Measurements from ENCODE around the gene VANGL2. TPM values are rescaled to one million over a fixed set of nuclear protein-coding genes. Genes with fewer than 3 reads are reported as not detected.

Gene VANGL2
- 0.02 and 0.05 TPM in 2 replicates for total RNA-seq

- H3K27ac Mint-ChIP-seq = no peak within 1 kb of the TSS
- intact Hi-C loops (cut with micrococcal nuclease) = no loop called here
- H3K4me3 Mint-ChIP-seq = peak within 1 kb of the TSS; percentile 42
- no peaks in the 10 kb centered on the region for H3K9me3 Mint-ChIP-seq
- no peaks in the 10 kb centered on the region for H3K4me1 Mint-ChIP-seq
- H3K27me3 Mint-ChIP-seq = peaks cover 54% of the 10 kb centered on the region
- no peaks in the 10 kb centered on the region for H3K36me3 Mint-ChIP-seq (ENCODE audit: low read depth)
- peak; percentile 85 for DNase-seq
Observed at GRCh38 chr1:160400223-160400645, at the start of gene VANGL2. Gene VANGL2, plus strand, starts transcription at chr1:160400564. Its CDS starts 15,274 bp downstream, at chr1:160415838.

GRCh38 chr1:160351629-160352028 lies 48.7 kb upstream of the VANGL2 start:
- Mint-ChIP-seq H3K4me1 (peaks cover 11% of the 10 kb centered on the region), H3K4me3 (no peak overlapping the region), H3K27me3 (no peaks in the 10 kb centered on the region), H3K27ac (no peak overlapping the region), H3K36me3 (ENCODE audit: low read depth) (peaks cover 62% of the 10 kb centered on the region), H3K9me3 (no peaks in the 10 kb centered on the region)
- no peak for DNase-seq
- intact Hi-C loops (cut with micrococcal nuclease) = no loop called here

- intact Hi-C loops (cut with micrococcal nuclease) = no loop called here
- Mint-ChIP-seq H3K27ac (no peak overlapping the region), H3K27me3 (no peaks in the 10 kb centered on the region)
Observed at GRCh38 chr1:160352555-160352954, 47.8 kb upstream of the VANGL2 start.

GRCh38 chr1:160353223-160353622 lies 47.1 kb upstream of the VANGL2 start:
- H3K36me3 Mint-ChIP-seq (ENCODE audit: low read depth) = peaks cover 70% of the 10 kb centered on the region
- H3K4me3 Mint-ChIP-seq = no peak overlapping the region
- H3K27ac Mint-ChIP-seq = no peak overlapping the region
- H3K27me3 Mint-ChIP-seq = no peaks in the 10 kb centered on the region
- no peaks in the 10 kb centered on the region for H3K9me3 Mint-ChIP-seq
- DNase-seq = no peak
- intact Hi-C loops (cut with micrococcal nuclease) = no loop called here
- H3K4me1 Mint-ChIP-seq = peaks cover 5% of the 10 kb centered on the region

More at GRCh38 chr1:160352555-160352954, 47.8 kb upstream of the VANGL2 start:
- no peak for DNase-seq
- H3K9me3 Mint-ChIP-seq = no peaks in the 10 kb centered on the region
- H3K4me1 Mint-ChIP-seq = peaks cover 5% of the 10 kb centered on the region
- H3K36me3 Mint-ChIP-seq (ENCODE audit: low read depth) = peaks cover 66% of the 10 kb centered on the region
- no peak overlapping the region for H3K4me3 Mint-ChIP-seq

GRCh38 chr1:160354388-160354985 lies 45.9 kb upstream of the VANGL2 start:
- intact Hi-C loops (cut with micrococcal nuclease) = loop anchor here (2.0 kb wide), 1 partner anchor 22 kb away; no protein-coding TSS in a partner anchor
- H3K9me3 Mint-ChIP-seq = no peaks in the 10 kb centered on the region
- peaks cover 73% of the 10 kb centered on the region for H3K36me3 Mint-ChIP-seq (ENCODE audit: low read depth)
- H3K27me3 Mint-ChIP-seq = no peaks in the 10 kb centered on the region
- H3K27ac Mint-ChIP-seq = no peak overlapping the region
- DNase-seq = peak; percentile 70
- H3K4me3 Mint-ChIP-seq = no peak overlapping the region
- peaks cover 4% of the 10 kb centered on the region for H3K4me1 Mint-ChIP-seq

GRCh38 chr1:160357286-160358002 lies 42.9 kb upstream of the VANGL2 start:
- DNase-seq = no peak
- intact Hi-C loops (cut with micrococcal nuclease) = no loop called here
- Mint-ChIP-seq H3K4me3 (no peak overlapping the region), H3K9me3 (no peaks in the 10 kb centered on the region), H3K4me1 (no peaks in the 10 kb centered on the region), H3K36me3 (ENCODE audit: low read depth) (peaks cover 66% of the 10 kb centered on the region), H3K27ac (no peak overlapping the region), H3K27me3 (no peaks in the 10 kb centered on the region)

GRCh38 chr1:160358073-160358472 lies 42.3 kb upstream of the VANGL2 start:
- intact Hi-C loops (cut with micrococcal nuclease) = no loop called here
- DNase-seq = no peak
- peaks cover 62% of the 10 kb centered on the region for H3K36me3 Mint-ChIP-seq (ENCODE audit: low read depth)
- H3K4me3 Mint-ChIP-seq = no peak overlapping the region
- H3K27me3 Mint-ChIP-seq = no peaks in the 10 kb centered on the region
- no peaks in the 10 kb centered on the region for H3K4me1 Mint-ChIP-seq
- H3K9me3 Mint-ChIP-seq = no peaks in the 10 kb centered on the region
- no peak overlapping the region for H3K27ac Mint-ChIP-seq

GRCh38 chr1:160359559-160360226 lies 40.7 kb upstream of the VANGL2 start:
- Mint-ChIP-seq H3K4me3 (no peak overlapping the region), H3K4me1 (no peaks in the 10 kb centered on the region), H3K27ac (no peak overlapping the region), H3K27me3 (no peaks in the 10 kb centered on the region), H3K9me3 (no peaks in the 10 kb centered on the region), H3K36me3 (ENCODE audit: low read depth) (peaks cover 47% of the 10 kb centered on the region)
- no peak for DNase-seq
- intact Hi-C loops (cut with micrococcal nuclease) = no loop called here

- no peak for DNase-seq
- peaks cover 43% of the 10 kb centered on the region for H3K36me3 Mint-ChIP-seq (ENCODE audit: low read depth)
- H3K4me3 Mint-ChIP-seq = no peak overlapping the region
- H3K9me3 Mint-ChIP-seq = no peaks in the 10 kb centered on the region
- no peaks in the 10 kb centered on the region for H3K4me1 Mint-ChIP-seq
- intact Hi-C loops (cut with micrococcal nuclease) = no loop called here
- no peaks in the 10 kb centered on the region for H3K27me3 Mint-ChIP-seq
- H3K27ac Mint-ChIP-seq = no peak overlapping the region
Observed at GRCh38 chr1:160360227-160360695, 40.1 kb upstream of the VANGL2 start.

- no peak overlapping the region for H3K4me3 Mint-ChIP-seq
- no peaks in the 10 kb centered on the region for H3K9me3 Mint-ChIP-seq
- DNase-seq = no peak
- H3K27me3 Mint-ChIP-seq = no peaks in the 10 kb centered on the region
- no peaks in the 10 kb centered on the region for H3K4me1 Mint-ChIP-seq
- no peak overlapping the region for H3K27ac Mint-ChIP-seq
- H3K36me3 Mint-ChIP-seq (ENCODE audit: low read depth) = peaks cover 34% of the 10 kb centered on the region
- intact Hi-C loops (cut with micrococcal nuclease) = no loop called here
Observed at GRCh38 chr1:160361199-160361598, 39.2 kb upstream of the VANGL2 start.

- Mint-ChIP-seq H3K27me3 (no peaks in the 10 kb centered on the region), H3K36me3 (ENCODE audit: low read depth) (peaks cover 28% of the 10 kb centered on the region), H3K27ac (no peak overlapping the region), H3K4me1 (no peaks in the 10 kb centered on the region), H3K9me3 (no peaks in the 10 kb centered on the region), H3K4me3 (no peak overlapping the region)
- DNase-seq = no peak
- intact Hi-C loops (cut with micrococcal nuclease) = no loop called here
Observed at GRCh38 chr1:160361814-160362167, 38.6 kb upstream of the VANGL2 start.

GRCh38 chr1:160362168-160362957 lies 38.0 kb upstream of the VANGL2 start:
- intact Hi-C loops (cut with micrococcal nuclease) = no loop called here
- H3K27ac Mint-ChIP-seq = no peak overlapping the region

GRCh38 chr1:160363010-160363409 lies 37.4 kb upstream of the VANGL2 start:
- Mint-ChIP-seq H3K4me3 (no peak overlapping the region), H3K4me1 (no peaks in the 10 kb centered on the region), H3K36me3 (ENCODE audit: low read depth) (peaks cover 18% of the 10 kb centered on the region), H3K27me3 (no peaks in the 10 kb centered on the region), H3K9me3 (no peaks in the 10 kb centered on the region), H3K27ac (no peak overlapping the region)
- DNase-seq = no peak
- intact Hi-C loops (cut with micrococcal nuclease) = no loop called here

More at GRCh38 chr1:160362168-160362957, 38.0 kb upstream of the VANGL2 start:
- H3K27me3 Mint-ChIP-seq = no peaks in the 10 kb centered on the region
- no peaks in the 10 kb centered on the region for H3K9me3 Mint-ChIP-seq
- peaks cover 23% of the 10 kb centered on the region for H3K36me3 Mint-ChIP-seq (ENCODE audit: low read depth)
- no peak for DNase-seq
- no peaks in the 10 kb centered on the region for H3K4me1 Mint-ChIP-seq
- H3K4me3 Mint-ChIP-seq = no peak overlapping the region
